Naive thymus-derived CD4-positive, alpha-beta T cell (primary cell): ENCODE measurements around the gene RNF14. TPM values are rescaled to one million over a fixed set of nuclear protein-coding genes. Genes with fewer than 3 reads are reported as not detected.

ENCODE experiments used
- ATAC-seq: fragments of 150-1000 bp; cut with Tn5 transposase; 2 replicates; pipeline ENCODE4 v1.10.0; 2021; ENCODE audit warnings: mild to moderate bottlenecking, moderate library complexity
- CTCF ChIA-PET: fragments of 350-600 bp; sonication (Branson Sonifier 250); formaldehyde crosslinking; loops from one replicate; lab custom pipeline; 2021; ENCODE audit warnings: antibody characterized with exemption; lab: Charles Lee
- POLR2A ChIA-PET: fragments of 350-600 bp; sonication (Branson Sonifier 250); formaldehyde crosslinking; loops from one replicate; lab custom pipeline; 2021; ENCODE audit warnings: antibody characterized with exemption, inconsistent platforms; lab: Charles Lee
- DNase-seq, 9 donors: peaks; one replicate each; pipeline versions ENCODE4 v3.0.0 to v3.0.0-alpha.2; 2020 to 2022; ENCODE audit warnings: mixed read lengths in 1 of 9
- H3K27ac ChIP-seq: one replicate; pipeline ENCODE4 v1.7.0; 2013; ENCODE audit warnings: mild to moderate bottlenecking, low read depth, low read length, moderate library complexity
- H3K27me3 ChIP-seq, 2 donors: one replicate each; pipeline ENCODE4 v1.7.0; 2013; ENCODE audit warnings: low read length in 2 of 2, mild to moderate bottlenecking in 2 of 2, moderate library complexity in 2 of 2; ENCODE audit not compliant: control insufficient read depth in 2 of 2, insufficient read depth in 2 of 2
- H3K36me3 ChIP-seq, 3 experiments: 1 replicate in 2 of 3; 2 replicates in 1 of 3; pipeline ENCODE4 v1.7.0; 2013; ENCODE audit warnings: low read length in 3 of 3, mild to moderate bottlenecking in 3 of 3, moderate library complexity in 1 of 3; ENCODE audit not compliant: insufficient read depth in 3 of 3, control insufficient read depth in 2 of 3
- H3K4me1 ChIP-seq, 2 donors: one replicate each; pipeline ENCODE4 v1.7.0; 2013; ENCODE audit warnings: low read length in 2 of 2, mild to moderate bottlenecking in 2 of 2, moderate library complexity in 1 of 2; ENCODE audit not compliant: control insufficient read depth in 2 of 2, insufficient read depth in 2 of 2
- H3K4me3 ChIP-seq: 2 replicates; pipeline ENCODE4 v1.7.0; 2013; ENCODE audit warnings: mild to moderate bottlenecking, low read length
- H3K9me3 ChIP-seq, 3 experiments: 1 replicate in 2 of 3; 2 replicates in 1 of 3; pipeline ENCODE4 v1.7.0; 2013; ENCODE audit warnings: low read length in 3 of 3; ENCODE audit not compliant: control insufficient read depth in 2 of 3
- H3K27ac Mint-ChIP-seq, 9 donors: one replicate each; pipeline ENCODE4 v1.8.0; 2020 to 2022; ENCODE audit warnings: mixed read lengths in 9 of 9, mild to moderate bottlenecking in 8 of 9, moderate library complexity in 5 of 9, inconsistent platforms in 2 of 9
- H3K27me3 Mint-ChIP-seq, 5 donors: one replicate each; pipeline ENCODE4 v1.8.0; 2021 to 2022; ENCODE audit warnings: mixed read lengths in 5 of 5, mild to moderate bottlenecking in 1 of 5
- H3K36me3 Mint-ChIP-seq, 5 donors: one replicate each; pipeline ENCODE4 v1.8.0; 2020 to 2022; ENCODE audit warnings: mixed read lengths in 5 of 5, mild to moderate bottlenecking in 3 of 5, inconsistent platforms in 1 of 5
- H3K4me1 Mint-ChIP-seq, 7 donors: one replicate each; pipeline ENCODE4 v1.8.0; 2020 to 2022; ENCODE audit warnings: mixed read lengths in 7 of 7, mild to moderate bottlenecking in 3 of 7, inconsistent platforms in 1 of 7
- H3K4me3 Mint-ChIP-seq, 10 donors: one replicate each; pipeline ENCODE4 v1.8.0; 2020 to 2022; ENCODE audit warnings: mild to moderate bottlenecking in 10 of 10, mixed read lengths in 10 of 10, moderate library complexity in 6 of 10, inconsistent platforms in 2 of 10
- H3K9me3 Mint-ChIP-seq, 11 donors: one replicate each; pipeline ENCODE4 v1.8.0; 2020 to 2022; ENCODE audit warnings: mixed read lengths in 11 of 11, mild to moderate bottlenecking in 4 of 11, inconsistent platforms in 1 of 11, moderate library complexity in 1 of 11
- intact Hi-C, 2 donors: fragments of 100-400 bp; cut with micrococcal nuclease; formaldehyde crosslinking; loops; one replicate each; pipeline ENCODE4 v1.15.1; 2023
- polyA plus RNA-seq, 2 donors: library from polyadenylated mRNA; unstranded; fragments of 300-500 nt; fragmentation: Illumina TruSeq; gene quantifications; one replicate each; pipeline ENCODE4 v1.2.3, GENCODE V29; 2021
- total RNA-seq, 6 experiments: library from RNA in 5 of 6; stranded (reverse) in 5 of 6; gene quantifications; 1 replicate in 5 of 6; 2 replicates in 1 of 6; pipeline ENCODE4 v1.2.3 and lab custom pipeline; 2021 to 2026

RNF14 gene
- total and polyA plus RNA-seq, 7 experiments from 2014 or later: 14.7 to 40.2 (median 31.4) TPM

DNA sequence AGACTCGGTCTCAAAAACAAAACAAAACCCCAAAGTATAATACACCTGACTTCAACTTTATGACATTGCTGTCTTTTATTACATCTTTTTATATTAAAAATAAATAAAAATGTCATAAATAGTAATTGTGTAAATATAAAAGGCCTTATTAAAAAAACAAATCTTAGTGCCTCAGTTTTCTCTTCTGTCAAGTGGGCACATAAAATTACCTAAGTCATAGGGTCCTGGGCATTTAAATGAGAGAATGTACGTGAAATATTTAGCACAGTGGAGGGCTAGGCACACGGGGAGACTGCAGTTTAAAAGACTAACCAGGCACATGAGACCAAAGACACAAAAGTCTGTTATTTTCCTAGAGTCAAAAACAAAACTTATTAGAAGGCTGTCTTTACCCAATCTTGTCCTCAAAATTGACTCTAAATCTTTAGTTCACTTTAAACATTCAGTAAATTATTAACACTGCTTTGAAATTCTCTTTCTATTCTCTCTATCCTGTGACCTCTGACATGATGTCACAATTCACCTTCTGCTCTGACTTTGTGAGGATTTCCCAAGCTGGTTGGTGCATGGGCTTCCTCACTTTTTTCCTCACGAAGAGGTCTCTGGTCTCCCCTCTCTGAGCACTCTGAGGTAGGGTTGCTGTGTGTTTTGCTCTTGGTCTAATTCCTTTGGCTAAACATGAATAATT, 2.5 kb upstream of the RNF14 start:
- Mint-ChIP-seq H3K9me3 (no peaks in the 10 kb centered on the region), H3K4me3 (no peak overlapping the region), H3K27me3 (peaks cover 0 to 2% (median 0%) of the 10 kb centered on the region in 5 donors), H3K36me3 (peaks cover 0 to 4% (median 0%) of the 10 kb centered on the region in 5 donors), H3K4me1 (peaks cover 9 to 43% (median 31%) of the 10 kb centered on the region in 7 donors), H3K27ac (peak overlapping the region in 1 of 9 donors; percentile 50)
- Histone ChIP-seq H3K4me1 (peaks cover 20 to 23% of the 10 kb centered on the region in 2 donors), H3K9me3 (no peaks in the 10 kb centered on the region), H3K27ac (no peak overlapping the region), H3K36me3 (peaks cover 0 to 3% (median 0%) of the 10 kb centered on the region in 3 experiments), H3K27me3 (no peaks in the 10 kb centered on the region), H3K4me3 (no peak overlapping the region)
- DNase-seq (no peak), ATAC-seq (no peak)
- ChIA-PET CTCF (interaction anchor here (0.8 kb wide), 1 partner anchor 51 kb away, joined by 4 read pairs; no protein-coding TSS in a partner anchor), POLR2A (no interaction called here)
- intact Hi-C loops: loop anchor here (5.0 to 10.0 kb wide), 2 partner anchors 258 to 806 kb away; partner anchors contain the start of gene ARHGAP26 (in 1 of the 2)

DNA sequence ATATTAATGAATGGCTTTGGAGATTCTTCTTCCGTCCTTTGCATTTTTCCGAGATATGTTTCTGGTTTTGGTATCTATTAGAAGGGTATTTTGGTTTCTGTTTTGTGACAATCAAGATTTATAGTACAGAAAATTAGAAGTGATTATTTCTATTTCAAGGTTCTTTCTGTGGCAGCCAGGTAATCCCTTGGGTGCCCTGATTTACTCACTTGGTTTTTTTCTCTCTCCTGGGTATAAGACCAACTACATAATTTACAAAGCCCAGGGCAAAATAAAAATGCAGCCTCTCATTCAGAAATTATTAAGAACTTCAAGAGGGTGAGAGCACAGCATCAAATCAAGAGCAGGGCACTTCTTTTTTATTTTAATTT, 2.0 kb upstream of the RNF14 start:
- no peak for ATAC-seq
- Mint-ChIP-seq H3K27me3 (peaks cover 0 to 2% (median 0%) of the 10 kb centered on the region in 5 donors), H3K4me1 (peaks cover 8 to 44% (median 33%) of the 10 kb centered on the region in 7 donors), H3K4me3 (no peak overlapping the region), H3K36me3 (peaks cover 0 to 6% (median 0%) of the 10 kb centered on the region in 5 donors), H3K9me3 (no peaks in the 10 kb centered on the region), H3K27ac (peak overlapping the region in 2 of 9 donors; percentile 50 to 94)
- Histone ChIP-seq H3K4me1 (peaks cover 14 to 18% of the 10 kb centered on the region in 2 donors), H3K27ac (no peak overlapping the region), H3K27me3 (no peaks in the 10 kb centered on the region), H3K36me3 (peaks cover 0 to 3% (median 0%) of the 10 kb centered on the region in 3 experiments), H3K4me3 (no peak overlapping the region), H3K9me3 (no peaks in the 10 kb centered on the region)
- intact Hi-C loops: loop anchor here (5.0 to 10.0 kb wide), 2 partner anchors 258 to 805 kb away; partner anchors contain the start of gene ARHGAP26 (in 1 of the 2)
- ChIA-PET CTCF (no interaction called here), POLR2A (no interaction called here)
- no peak for DNase-seq

- H3K4me3 ChIP-seq: peak overlapping the region; percentile 69
- Mint-ChIP-seq H3K9me3 (no peaks in the 10 kb centered on the region), H3K27ac (peak overlapping the region; percentile 92 to 98 (median 97)), H3K36me3 (peaks cover 4 to 22% (median 14%) of the 10 kb centered on the region in 5 donors), H3K27me3 (peaks cover 0 to 2% (median 0%) of the 10 kb centered on the region in 5 donors), H3K4me1 (peaks cover 21 to 55% (median 48%) of the 10 kb centered on the region in 7 donors), H3K4me3 (peak overlapping the region; percentile 88 to 97 (median 94))
- intact Hi-C loops: loop anchor here (1.0 to 10.0 kb wide), 14 partner anchors 45 to 802 kb away; partner anchors contain the start of genes DELE1 (in 2 of the 2), NDFIP1 (in 2 of the 2), ARHGAP26 (in 1 of the 2) and TAF7 (in 1 of the 2)
- ATAC-seq (no peak), DNase-seq (no peak)
- H3K36me3 ChIP-seq: peaks cover 0 to 6% (median 3%) of the 10 kb centered on the region in 3 experiments
- ChIA-PET POLR2A (interaction anchor here (0.6 to 3.3 kb wide), 24 partner anchors 8 to 366 kb away, joined by 3 to 55 read pairs (median 6); partner anchors contain the start of genes DELE1, FCHSD1, NDFIP1 and PCDH12), CTCF (interaction anchor here (0.7 to 2.3 kb wide), 23 partner anchors 9 to 378 kb away, joined by 3 to 40 read pairs (median 4); partner anchors contain the start of genes GNPDA1, PCDH1 and PCDH12)
- peaks cover 13 to 18% of the 10 kb centered on the region in 2 donors for H3K4me1 ChIP-seq
- peak overlapping the region; percentile 94 for H3K27ac ChIP-seq
- no peaks in the 10 kb centered on the region for H3K27me3 ChIP-seq
- no peaks in the 10 kb centered on the region for H3K9me3 ChIP-seq
Observed at GRCh38 chr5:141969783-141970771, 1.2 kb downstream of the RNF14 start.

DNA sequence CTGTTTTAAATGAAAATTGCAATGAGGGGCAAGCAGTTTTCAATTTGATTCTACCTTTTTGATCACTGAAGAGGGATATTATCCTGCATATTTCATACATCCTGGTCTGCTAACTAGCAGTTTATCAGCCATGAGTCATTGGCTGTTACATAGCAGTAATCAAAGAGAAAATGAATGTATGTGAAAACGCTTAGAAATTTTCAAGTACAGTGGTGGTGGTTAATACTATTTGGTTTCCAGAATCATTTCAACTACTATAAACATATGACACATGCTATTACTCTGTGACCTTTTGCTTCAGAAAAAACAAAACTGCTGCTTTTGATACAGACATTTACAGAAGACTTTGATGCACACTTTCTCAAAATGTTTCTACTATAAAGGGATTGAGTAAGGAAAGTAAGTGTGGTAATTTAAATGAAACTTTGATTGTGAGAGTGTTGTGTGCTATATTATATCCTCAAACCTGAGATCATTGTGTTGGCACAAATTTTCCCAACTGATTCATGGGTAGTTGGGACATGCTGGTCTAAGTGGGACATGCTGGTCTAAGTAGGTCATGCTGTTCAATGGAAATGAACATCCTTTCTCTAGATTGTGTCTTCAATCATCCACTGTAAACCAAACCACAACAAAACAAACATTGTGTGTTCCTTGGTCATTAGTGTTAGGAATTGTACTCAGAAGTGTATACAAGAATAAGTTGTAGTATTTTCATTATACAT, 5.1 kb downstream of the RNF14 start:
- H3K4me3 ChIP-seq: no peak overlapping the region
- Mint-ChIP-seq H3K27me3 (no peaks in the 10 kb centered on the region), H3K4me1 (peaks cover 28 to 56% (median 44%) of the 10 kb centered on the region in 7 donors), H3K9me3 (no peaks in the 10 kb centered on the region), H3K36me3 (peaks cover 9 to 35% (median 32%) of the 10 kb centered on the region in 5 donors), H3K27ac (peak overlapping the region in 4 of 9 donors; percentile 51 to 84 (median 66)), H3K4me3 (peak overlapping the region in 1 of 10 donors; percentile 54)
- H3K9me3 ChIP-seq: no peaks in the 10 kb centered on the region
- CTCF ChIA-PET: no interaction called here
- POLR2A ChIA-PET: no interaction called here
- H3K36me3 ChIP-seq: peaks cover 0 to 31% (median 12%) of the 10 kb centered on the region in 3 experiments
- H3K27ac ChIP-seq: no peak overlapping the region
- intact Hi-C loops: no loop called here
- no peak for DNase-seq
- no peaks in the 10 kb centered on the region for H3K27me3 ChIP-seq
- H3K4me1 ChIP-seq: peaks cover 13 to 14% of the 10 kb centered on the region in 2 donors
- no peak for ATAC-seq

GRCh38 chr5:141976176-141976575, 7.3 kb downstream of the RNF14 start:
- Mint-ChIP-seq H3K27ac (no peak overlapping the region), H3K4me1 (peaks cover 14 to 38% (median 27%) of the 10 kb centered on the region in 7 donors), H3K27me3 (no peaks in the 10 kb centered on the region), H3K36me3 (peaks cover 18 to 46% (median 36%) of the 10 kb centered on the region in 5 donors), H3K4me3 (no peak overlapping the region), H3K9me3 (no peaks in the 10 kb centered on the region)
- Histone ChIP-seq H3K27me3 (no peaks in the 10 kb centered on the region), H3K4me3 (no peak overlapping the region), H3K9me3 (no peaks in the 10 kb centered on the region), H3K36me3 (peaks cover 4 to 47% (median 23%) of the 10 kb centered on the region in 3 experiments), H3K4me1 (peaks cover 0 to 3% of the 10 kb centered on the region in 2 donors), H3K27ac (no peak overlapping the region)
- intact Hi-C loops: no loop called here
- CTCF ChIA-PET: interaction anchor here (0.8 to 5.0 kb wide), 6 partner anchors 10 to 1298 kb away, joined by 3 to 19 read pairs (median 4); no protein-coding TSS in a partner anchor
- POLR2A ChIA-PET: interaction anchor here (1.1 to 1.5 kb wide), 2 partner anchors 13 to 52 kb away, joined by 3 read pairs; partner anchors contain the start of gene DELE1
- no peak for DNase-seq
- no peak for ATAC-seq
